IMR-90 (cell line): Measurements from ENCODE around the gene PREB. TPM values are rescaled to one million over a fixed set of nuclear protein-coding genes. Genes with fewer than 3 reads are reported as not detected.

Experiments used
- ATAC-seq: fragments of 200-7000 bp; cut with Tn5 transposase; 2 replicates; pipeline ENCODE4 v1.9.1; 2020; ENCODE audit warnings: low read depth, mild to moderate bottlenecking, moderate library complexity
- BruUV-seq: library from RNA; stranded (reverse); fragments of 400-500 nt; replicated peaks from 2 replicates; lab custom pipeline; 2021; lab: Mats Ljungman, UMichigan
- CTCF ChIA-PET: fragments of 300-600 bp; formaldehyde crosslinking; extraction: SDS; loops from one replicate; lab custom pipeline; 2021; ENCODE audit warnings: antibody characterized with exemption; lab: Yijun Ruan, JAX
- POLR2A ChIA-PET: fragments of 300-600 bp; sonication (Branson Sonifier 250); formaldehyde crosslinking; loops from one replicate; lab custom pipeline; 2022; ENCODE audit warnings: antibody characterized with exemption; ENCODE audit not compliant: unreplicated experiment; lab: Charles Lee
- DNase-seq: peaks from one replicate; pipeline ENCODE4 v3.0.0; 2013
- H2AFZ ChIP-seq: replicated peaks from 2 replicates; pipeline ENCODE3; 2013; ENCODE audit warnings: low read length, mild to moderate bottlenecking; ENCODE audit not compliant: poor library complexity
- H2AK5ac ChIP-seq: 2 replicates; pipeline ENCODE4 v1.6.1; 2013; ENCODE audit warnings: low read depth, low read length, inconsistent platforms
- H2AK9ac ChIP-seq: replicated peaks from 2 replicates; pipeline ENCODE3; 2013; ENCODE audit warnings: mild to moderate bottlenecking, low read depth, low read length, moderate library complexity; ENCODE audit not compliant: poor library complexity
- H2BK120ac ChIP-seq: 2 replicates; pipeline ENCODE4 v1.6.1; 2013; ENCODE audit warnings: low read depth, low read length, inconsistent platforms
- H2BK15ac ChIP-seq: 3 replicates; pipeline ENCODE4 v1.6.1; 2013; ENCODE audit warnings: low read depth, low read length, inconsistent platforms
- H2BK20ac ChIP-seq: 2 replicates; pipeline ENCODE4 v1.6.1; 2013; ENCODE audit warnings: low read depth, mild to moderate bottlenecking, inconsistent platforms, low read length, moderate library complexity
- H2BK5ac ChIP-seq: 2 replicates; pipeline ENCODE4 v1.6.1; 2013; ENCODE audit warnings: mild to moderate bottlenecking, low read depth, low read length, inconsistent platforms; ENCODE audit not compliant: poor library complexity, severe bottlenecking
- H3K14ac ChIP-seq: replicated peaks from 2 replicates; pipeline ENCODE4 v1.6.1; 2013; ENCODE audit warnings: low read depth, low read length, inconsistent platforms
- H3K18ac ChIP-seq: 2 replicates; pipeline ENCODE4 v1.6.1; 2013; ENCODE audit warnings: low read depth, low read length, control low read depth
- H3K23ac ChIP-seq: 2 replicates; pipeline ENCODE4 v1.6.1; 2013; ENCODE audit warnings: low read depth, low read length, inconsistent platforms
- H3K27ac ChIP-seq: 2 replicates; pipeline ENCODE4 v1.5.1; 2013; ENCODE audit warnings: mild to moderate bottlenecking, control low read depth, low read length; ENCODE audit not compliant: insufficient read depth
- H3K27me3 ChIP-seq: 2 replicates; pipeline ENCODE4 v1.6.1; 2013; ENCODE audit warnings: low read length; ENCODE audit not compliant: control insufficient read depth, insufficient read depth
- H3K36me3 ChIP-seq: 2 replicates; pipeline ENCODE4 v1.6.1; 2013; ENCODE audit warnings: low read length, mixed read lengths; ENCODE audit not compliant: control insufficient read depth, insufficient read depth
- H3K4ac ChIP-seq: 2 replicates; pipeline ENCODE4 v1.6.1; 2013; ENCODE audit warnings: low read depth, low read length, inconsistent platforms
- H3K4me1 ChIP-seq: 2 replicates; pipeline ENCODE4 v1.6.1; 2013; ENCODE audit warnings: low read length, mixed read lengths; ENCODE audit not compliant: control insufficient read depth, insufficient read depth
- H3K4me2 ChIP-seq: 2 replicates; pipeline ENCODE4 v1.6.1; 2013; ENCODE audit warnings: low read depth, mild to moderate bottlenecking, control low read depth, low read length, moderate library complexity
- H3K4me3 ChIP-seq: 2 replicates; pipeline ENCODE4 v1.5.1; 2013; ENCODE audit warnings: low read depth, mild to moderate bottlenecking, control low read depth, low read length, moderate library complexity; ENCODE audit not compliant: insufficient read depth
- H3K56ac ChIP-seq: 2 replicates; pipeline ENCODE4 v1.6.1; 2013; ENCODE audit warnings: low read length, inconsistent platforms; ENCODE audit not compliant: insufficient read depth; ENCODE audit errors: extremely low read depth
- H3K79me1 ChIP-seq, 2 experiments: 2 replicates each; pipeline ENCODE4 v1.6.1; 2013; ENCODE audit warnings: low read length in 2 of 2, inconsistent platforms in 1 of 2, low read depth in 1 of 2
- H3K9ac ChIP-seq: 2 replicates; pipeline ENCODE4 v1.6.1; 2013; ENCODE audit warnings: low read depth, low read length, control low read depth
- H3K9me1 ChIP-seq: 2 replicates; pipeline ENCODE4 v1.6.1; 2013; ENCODE audit warnings: low read length, inconsistent platforms; ENCODE audit not compliant: insufficient read depth
- H3K9me3 ChIP-seq: 2 replicates; pipeline ENCODE4 v1.6.1; 2013; ENCODE audit warnings: low read length; ENCODE audit not compliant: control insufficient read depth, insufficient read depth
- H4K20me1 ChIP-seq: 2 replicates; pipeline ENCODE4 v1.6.1; 2013; ENCODE audit warnings: low read length, inconsistent platforms; ENCODE audit not compliant: insufficient read depth
- H4K5ac ChIP-seq: 2 replicates; pipeline ENCODE4 v1.6.1; 2013; ENCODE audit warnings: mild to moderate bottlenecking, low read depth, low read length, control low read depth
- H4K8ac ChIP-seq, 2 experiments: 2 replicates each; pipeline ENCODE4 v1.6.1; 2013; ENCODE audit warnings: low read depth in 2 of 2, low read length in 2 of 2, control low read depth in 1 of 2, inconsistent platforms in 1 of 2
- H4K91ac ChIP-seq: 2 replicates; pipeline ENCODE4 v1.6.1; 2013; ENCODE audit warnings: low read depth, low read length, inconsistent platforms; ENCODE audit not compliant: insufficient read depth
- CHD1 ChIP-seq: IDR thresholded peaks from 2 replicates; pipeline ENCODE4 v1.6.1; 2012; ENCODE audit warnings: low read depth, low read length, improper control_type of control experiment
- FOS ChIP-seq: fragments of 150-350 bp; IDR thresholded peaks from 2 replicates; pipeline ENCODE4 v1.6.1; 2016; ENCODE audit warnings: low read depth, low read length
- RFX5 ChIP-seq: IDR thresholded peaks from 2 replicates; pipeline ENCODE4 v1.8.0; 2012; ENCODE audit warnings: low read depth, mild to moderate bottlenecking, low read length, moderate library complexity
- WGBS, 2 experiments: methylation state at CpG; one replicate each; pipeline versions ENCODE4 v1.1.5 to v1.1.7; 2013; ENCODE audit warnings: missing lambda C conversion rate in 2 of 2; ENCODE audit not compliant: insufficient read length in 1 of 2; ENCODE audit errors: extremely low coverage in 2 of 2; 5-methylcytosine and 5-hydroxymethylcytosine counted together
- dilution Hi-C: fragments of 300-500 bp; cut with HindIII; formaldehyde crosslinking; loops from one replicate; pipeline ENCODE4 v1.14.3; 2018; ENCODE audit warnings: low sequenced_read_pairs; ENCODE audit not compliant: unreplicated experiment
- in situ Hi-C: fragments of 300-500 bp; cut with MboI; formaldehyde crosslinking; loops from 3 replicates; pipeline ENCODE4 v1.14.3; 2019; ENCODE audit warnings: low sequenced_read_pairs, inconsistent platforms, mixed read lengths
- intact Hi-C: fragments of 100-400 bp; cut with micrococcal nuclease; formaldehyde crosslinking; loops from 2 replicates; pipeline ENCODE4 v1.10.0; 2022
- polyA plus RNA-seq, 3 experiments: library from polyadenylated mRNA; depleted of rRNA; stranded (reverse); fragments of >200 nt; gene quantifications; 2 replicates each; pipeline ENCODE4 v1.2.3, GENCODE V29; 2012; ENCODE audit warnings: low replicate concordance in 1 of 3
- total RNA-seq: library from RNA; depleted of rRNA; stranded (reverse); fragments of >200 nt; gene quantifications from 2 replicates; pipeline ENCODE4 v1.2.3, GENCODE V29; 2012

The PREB gene
- total and polyA plus RNA-seq, 2 of the 4 experiments (the other 2 are of a cell fraction), result 38.9 to 52.2 TPM

DNA sequence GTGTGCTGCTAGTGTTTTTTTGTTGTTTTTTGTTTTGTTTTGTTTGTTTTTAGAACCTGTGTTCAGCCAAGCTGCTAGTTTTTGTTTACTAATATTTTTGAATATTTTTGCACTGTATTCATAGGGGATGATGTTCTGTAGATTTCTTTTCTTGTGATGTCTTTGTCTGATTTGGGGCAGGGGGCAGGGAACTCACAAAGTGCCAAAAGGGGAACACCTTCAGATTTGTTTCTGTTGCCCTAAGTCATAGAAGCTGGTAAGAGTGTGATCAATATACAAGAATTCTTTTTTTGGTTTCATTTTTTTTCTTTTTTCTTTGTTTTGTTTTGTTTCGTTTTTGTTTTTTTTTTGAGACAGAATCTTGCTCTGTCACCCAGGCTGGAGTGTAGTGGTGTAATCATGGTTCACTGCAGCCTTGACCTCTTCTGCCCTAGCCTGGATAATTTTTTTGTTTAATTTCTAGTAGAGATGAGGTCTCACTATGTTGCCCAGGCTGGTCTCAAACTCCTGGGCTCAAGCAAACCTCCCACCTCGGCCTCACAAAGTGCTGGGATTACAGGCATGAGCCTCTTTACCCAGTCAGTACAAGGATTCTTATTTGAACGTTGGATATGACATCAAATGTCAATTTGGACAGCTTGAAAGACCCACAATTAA, 45.0 kb upstream of the PREB start:
- dilution Hi-C loops (no loop called here), intact Hi-C loops (no loop called here), in situ Hi-C loops (no loop called here)
- Histone ChIP-seq H2AFZ (no peak overlapping the region), H3K27ac (no peak overlapping the region), H3K14ac (no peak overlapping the region), H2AK5ac (no peak overlapping the region), H3K23ac (no peak overlapping the region), H3K4ac (0 out of 2 replicates have a peak overlapping the region, but pooled peaks have one; percentile 30), H4K5ac (no peak overlapping the region), H3K4me3 (no peak overlapping the region), H2BK15ac (no peak overlapping the region; the same call in 2 of the 3 replicates), H4K91ac (no peak overlapping the region), H3K79me1 (no peaks in the 10 kb centered on the region), H4K20me1 (no peaks in the 10 kb centered on the region), H3K9me1 (peaks cover 7% of the 10 kb centered on the region; the same call in 1 of the 2 replicates), H3K56ac (no peak overlapping the region), H3K4me1 (peaks cover 9% of the 10 kb centered on the region), H3K9me3 (peaks cover 2% of the 10 kb centered on the region; the same call in 1 of the 2 replicates), H3K36me3 (no peaks in the 10 kb centered on the region), H2BK5ac (no peak overlapping the region), H3K9ac (no peak overlapping the region), H4K8ac (0 out of 4 replicates have a peak overlapping the region, but pooled peaks of 1 of the 2 experiments have one; percentile 14), H2BK20ac (peak overlapping the region; percentile 59; the same call in 1 of the 2 replicates), H3K27me3 (peaks cover 21% of the 10 kb centered on the region), H3K4me2 (no peak overlapping the region), H3K18ac (no peak overlapping the region; the same call in 1 of the 2 replicates), H2BK120ac (no peak overlapping the region; the same call in none of the 2 replicates), H2AK9ac (no peak overlapping the region)
- CTCF ChIA-PET, result interaction anchor here (1.0 to 1.1 kb wide), 2 partner anchors 10 to 128 kb away, joined by 3 read pairs; partner anchors contain the start of gene AGBL5
- DNase-seq (no peak), ATAC-seq (no peak)
- BruUV-seq, result no TSS peak
- TF ChIP-seq CHD1 (no peak), FOS (no peak), RFX5 (no peak)
- no CpG with 5 or more reads among the region's 3 CpGs for WGBS, 2 experiments
- POLR2A ChIA-PET, result no interaction called here
